NCI-H1105 treated with DMSO at 0.1 percent for 48 hours (cell line): ENCODE results near the gene RAB11FIP2.

Source experiments
- DNase-seq: peaks from one replicate; lab custom pipeline; 2025; lab: John Stamatoyannopoulos, UW

The RAB11FIP2 gene

DNA sequence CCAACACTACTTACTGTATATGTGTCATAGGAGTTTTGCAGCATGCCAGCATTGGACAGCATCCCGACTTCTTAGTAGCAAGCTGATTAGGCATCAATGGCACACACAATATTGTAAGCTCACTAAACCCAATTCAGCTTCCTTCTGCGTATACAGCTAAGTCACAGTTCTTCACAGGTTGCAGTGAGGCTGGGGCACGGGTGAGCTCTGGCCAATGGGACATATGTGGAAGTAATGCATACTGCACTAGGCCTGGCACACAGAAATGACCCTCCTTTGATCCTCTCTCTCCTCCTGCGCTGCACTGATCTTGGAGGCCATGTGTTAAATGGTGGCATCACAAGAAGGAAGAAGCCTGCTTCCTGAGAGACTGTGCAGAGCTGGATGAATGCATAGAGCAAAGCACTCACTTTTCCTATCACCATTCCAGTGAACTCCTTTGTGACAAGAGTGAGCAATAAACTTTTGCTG, 11.9 kb downstream of the RAB11FIP2 start:
- DNase-seq, result no peak

DNA sequence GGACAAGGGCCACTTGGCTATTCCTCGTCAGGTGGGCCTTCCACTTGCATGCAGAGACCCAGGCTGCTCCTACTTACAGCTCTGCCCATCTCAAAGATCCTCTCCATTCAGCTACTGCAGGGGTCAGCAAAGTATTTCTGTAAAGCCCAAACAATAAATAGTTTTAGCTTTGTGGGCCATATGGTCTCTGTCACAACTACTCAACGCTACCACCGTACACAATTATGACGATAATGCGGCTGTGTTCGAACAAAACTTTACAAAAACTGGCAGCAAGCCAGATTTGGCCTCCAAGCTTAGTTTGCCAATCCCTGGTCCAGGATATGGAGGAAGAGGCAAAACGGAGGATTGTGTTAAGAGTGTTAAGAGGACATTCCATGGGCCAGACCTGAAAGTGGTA, 12.8 kb downstream of the RAB11FIP2 start:
- DNase-seq, result no peak

GRCh38 chr10:118032564-118032963, 14.2 kb downstream of the RAB11FIP2 start:
- DNase-seq, result no peak

DNA sequence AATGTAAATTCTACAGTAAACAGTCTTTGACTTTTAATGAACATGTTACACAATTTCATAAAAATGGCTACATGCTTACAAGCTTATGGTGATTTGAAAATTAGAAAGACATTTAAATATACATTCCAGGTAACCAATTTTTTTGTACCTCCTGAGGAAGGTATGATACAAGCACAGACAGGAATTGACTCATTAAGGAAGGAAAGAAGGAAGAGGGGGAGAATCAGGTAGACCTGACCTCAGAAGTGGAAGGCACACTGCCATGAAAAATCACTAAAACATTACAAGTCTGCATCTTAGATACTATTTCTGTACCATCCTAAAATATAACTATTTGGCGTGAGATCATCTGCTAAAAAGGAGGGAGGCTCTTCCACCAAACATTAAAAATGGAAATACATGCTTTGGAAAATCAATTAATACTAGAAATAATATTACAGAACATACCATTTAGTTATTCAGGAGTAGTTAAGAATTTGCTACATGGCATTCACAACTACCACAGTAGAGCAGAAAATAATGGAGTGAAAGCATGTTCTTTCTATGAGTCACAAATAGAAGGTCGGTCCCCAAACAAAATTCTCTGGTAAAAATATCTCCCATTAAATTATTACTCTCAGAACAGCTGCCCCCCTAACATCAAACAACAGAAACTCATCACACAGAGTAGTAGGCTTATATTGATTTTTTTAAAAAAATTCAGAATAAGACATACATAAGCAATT, 15.2 kb downstream of the RAB11FIP2 start:
- DNase-seq, result no peak

DNA sequence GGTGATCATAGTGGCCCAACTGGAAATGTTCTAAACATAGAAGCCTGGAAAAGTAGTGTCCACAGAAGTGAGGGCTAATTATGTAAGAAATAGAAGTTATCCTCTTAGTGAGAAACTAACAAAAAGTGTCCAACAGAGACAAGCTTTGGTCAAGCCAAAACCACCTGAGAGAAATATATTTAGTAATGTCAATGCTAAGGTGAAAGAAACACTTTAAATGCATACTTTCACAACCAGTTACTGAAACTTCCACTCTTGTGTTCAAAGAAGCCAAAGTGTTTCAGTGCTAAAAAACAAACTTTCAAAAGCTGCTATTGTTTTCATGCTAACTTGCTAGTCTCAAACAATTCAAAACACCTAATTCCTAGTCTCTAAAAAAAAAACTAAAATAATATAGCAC, 18.1 kb downstream of the RAB11FIP2 start:
- DNase-seq, result no peak

- DNase-seq, result no peak
Measured at GRCh38 chr10:118027397-118027796, 19.3 kb downstream of the RAB11FIP2 start.

GRCh38 chr10:118026936-118027335, 19.8 kb downstream of the RAB11FIP2 start:
- DNase-seq, result no peak

- no peak for DNase-seq
Measured at GRCh38 chr10:118020365-118020764, 26.4 kb downstream of the RAB11FIP2 start.

GRCh38 chr10:118017850-118018249, 28.9 kb downstream of the RAB11FIP2 start:
- no peak for DNase-seq

DNA sequence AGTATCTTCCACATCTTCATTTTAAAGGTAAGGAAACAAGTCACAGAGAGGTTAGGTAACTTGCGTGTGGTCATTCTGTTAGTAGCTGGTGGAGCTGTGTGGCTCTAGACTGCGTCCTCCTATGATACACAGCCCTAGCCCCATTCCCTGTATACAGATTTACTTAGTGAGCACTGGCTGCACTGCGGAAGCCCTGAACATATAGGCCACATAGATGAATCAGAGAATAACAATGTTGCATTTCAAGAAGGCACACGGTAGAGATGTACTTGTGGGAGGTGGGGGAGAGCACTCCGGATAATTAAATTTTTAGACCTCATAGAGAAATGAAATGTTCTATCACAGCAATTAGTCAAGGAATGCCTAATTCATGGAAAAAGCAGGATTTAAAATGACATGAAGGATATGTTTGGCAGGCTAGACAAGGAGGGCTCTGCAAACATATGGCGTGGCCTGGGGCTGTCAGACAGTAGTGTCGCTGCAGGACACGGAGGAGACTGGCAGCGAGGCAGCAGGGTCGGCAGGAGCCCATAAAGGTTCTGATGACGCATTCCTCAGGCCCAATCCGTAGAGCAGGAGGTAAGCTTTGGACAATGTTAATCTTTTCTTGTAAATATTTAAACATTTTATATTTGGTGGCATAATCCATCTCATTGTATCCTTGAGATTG, 29.5 kb downstream of the RAB11FIP2 start:
- no peak for DNase-seq

- peak; percentile 22 for DNase-seq
Measured at GRCh38 chr10:118012952-118013525, 33.7 kb downstream of the RAB11FIP2 start.

DNA sequence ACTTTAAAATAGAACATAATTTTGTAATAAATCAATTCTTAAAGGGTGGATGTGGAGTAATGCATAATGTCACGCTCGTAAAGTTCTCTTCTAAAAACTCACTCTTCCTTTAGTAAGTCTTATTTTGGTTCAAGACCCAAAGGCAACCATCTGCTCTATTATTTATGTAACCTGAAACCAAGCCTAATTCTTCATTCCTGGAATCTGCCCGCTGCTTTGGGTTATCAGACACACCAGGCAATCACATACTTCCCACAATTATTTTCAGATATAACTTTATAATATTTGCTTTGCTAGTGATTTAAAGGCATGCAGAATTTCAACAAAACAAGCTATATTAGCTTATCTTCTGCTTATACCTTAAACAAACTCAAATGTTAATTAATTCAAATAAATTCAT, 39.0 kb downstream of the RAB11FIP2 start:
- DNase-seq, result no peak

DNA sequence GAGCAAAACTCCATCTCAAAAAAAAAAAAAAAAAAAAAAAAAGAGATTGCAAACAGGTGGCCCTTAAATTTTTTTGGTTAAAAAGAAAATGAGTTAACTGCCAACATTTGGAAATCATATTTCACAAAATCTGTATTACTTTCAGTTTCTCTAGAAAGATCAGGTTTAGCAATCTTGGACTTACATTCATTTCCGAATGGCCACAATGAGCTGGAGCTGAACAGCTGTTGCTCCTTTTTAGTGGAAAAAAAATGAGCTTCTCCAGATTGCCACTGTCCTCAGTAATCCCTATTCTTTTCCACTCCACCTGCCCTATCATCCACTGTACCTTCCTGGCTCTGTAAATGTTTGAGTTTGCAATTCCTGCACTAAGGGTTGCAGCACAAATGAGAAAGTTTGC, 43.6 kb downstream of the RAB11FIP2 start:
- no peak for DNase-seq

- no peak for DNase-seq
Measured at GRCh38 chr10:118002581-118002980, 44.2 kb downstream of the RAB11FIP2 start.

DNA sequence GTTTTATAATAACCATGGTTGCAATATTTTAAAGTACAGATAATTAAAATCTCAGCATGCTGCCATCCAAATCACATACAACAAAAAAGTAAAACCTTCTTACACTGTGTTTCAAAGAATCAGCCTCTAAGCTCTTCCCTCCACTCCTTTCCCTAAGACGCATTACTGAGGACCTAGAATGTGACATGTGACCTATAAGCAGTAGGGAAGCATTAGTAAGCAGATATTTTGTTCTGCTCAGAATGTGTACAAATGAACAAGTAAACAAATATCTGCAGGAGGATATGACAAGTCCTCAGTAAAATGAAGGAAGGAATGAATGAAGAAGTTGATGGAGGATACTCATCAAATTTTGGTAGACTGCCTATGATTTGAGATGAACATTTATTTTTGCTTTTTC, 49.1 kb downstream of the RAB11FIP2 start:
- DNase-seq, result no peak

DNA sequence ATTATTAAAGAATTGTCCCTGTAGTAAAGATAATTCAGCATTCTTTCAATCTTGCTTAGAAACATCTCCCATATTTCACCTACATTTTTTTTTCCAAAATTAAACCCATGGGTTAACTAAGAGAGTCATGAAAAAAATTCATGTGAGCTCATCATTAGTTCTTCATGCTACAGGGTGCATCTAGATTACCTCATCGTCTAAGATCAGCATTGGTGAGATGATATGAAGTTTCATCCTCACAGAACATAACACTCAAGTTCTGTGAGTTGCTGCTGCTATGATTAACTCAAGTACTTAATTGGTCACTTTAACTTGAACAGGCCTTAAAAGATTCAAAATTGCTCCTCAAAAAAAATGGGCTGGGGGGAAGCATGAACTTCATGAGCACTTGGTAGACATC, 50.0 kb downstream of the RAB11FIP2 start:
- peak; percentile 40 for DNase-seq

GRCh38 chr10:117994771-117995170, 52.0 kb downstream of the RAB11FIP2 start:
- DNase-seq, result no peak

- peak; percentile 9 for DNase-seq
Measured at GRCh38 chr10:117993166-117993565, 53.6 kb downstream of the RAB11FIP2 start.

DNA sequence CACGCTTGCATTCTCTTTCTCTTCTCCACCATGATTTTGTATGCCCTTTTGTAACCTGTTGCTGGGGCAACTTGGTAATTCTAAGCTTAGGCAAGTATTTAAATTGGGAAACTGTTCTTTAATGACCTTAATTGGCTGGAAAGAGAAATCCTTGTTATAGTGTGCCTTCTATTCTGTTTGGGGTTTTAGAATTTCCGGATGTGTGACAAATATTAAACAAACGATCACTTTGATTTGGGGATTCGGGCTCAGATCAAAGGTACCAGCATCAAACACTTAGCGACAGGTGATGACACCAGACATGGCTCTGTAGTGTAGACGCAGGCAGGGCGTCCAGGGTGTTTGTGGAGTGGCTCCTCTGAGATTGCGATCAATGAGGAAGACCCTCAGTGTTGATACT, 55.0 kb downstream of the RAB11FIP2 start:
- DNase-seq, result no peak

DNA sequence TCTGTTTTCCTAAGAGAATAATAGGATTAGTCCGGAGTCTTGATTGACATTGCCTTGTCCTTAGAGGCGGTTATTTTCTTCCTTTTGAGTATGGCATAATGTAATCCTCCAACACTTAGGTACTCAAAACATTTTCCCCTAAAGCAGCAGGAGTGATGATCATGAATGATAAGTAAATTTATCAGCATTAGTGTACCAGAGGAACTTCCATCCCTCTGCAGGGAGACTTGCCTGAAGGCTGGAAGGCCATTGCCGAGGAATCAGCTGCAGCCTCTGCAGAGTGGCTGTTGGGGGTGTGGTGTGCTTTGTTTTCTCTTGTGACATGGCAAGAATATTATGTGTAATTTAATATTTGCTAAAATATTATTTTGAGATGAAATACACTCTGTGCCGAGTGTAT, 56.8 kb downstream of the RAB11FIP2 start:
- DNase-seq, result no peak

GRCh38 chr10:117988814-117989213, 57.9 kb downstream of the RAB11FIP2 start:
- DNase-seq, result no peak

- no peak for DNase-seq
Measured at GRCh38 chr10:117987244-117987909, 59.4 kb downstream of the RAB11FIP2 start.

DNA sequence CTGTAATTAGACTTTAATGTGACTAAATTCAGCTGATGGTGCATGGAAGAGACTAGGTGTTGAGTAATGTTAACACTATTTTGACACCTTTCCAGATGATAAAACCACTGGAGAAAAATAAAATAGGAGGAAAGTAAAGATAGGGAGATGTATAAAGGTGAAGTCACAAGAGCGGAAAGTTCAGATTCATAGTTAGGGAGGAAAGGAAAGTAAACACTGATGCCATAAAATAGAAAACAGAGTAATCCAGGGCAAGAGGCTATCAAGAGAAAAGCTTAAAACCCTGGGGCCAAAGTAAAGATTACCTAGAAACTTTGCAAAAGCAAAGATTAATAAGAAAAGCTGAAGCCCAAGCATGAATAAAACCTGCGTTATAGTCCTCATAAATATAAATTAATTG, 62.8 kb downstream of the RAB11FIP2 start:
- no peak for DNase-seq
